NT2/D1 (cell line): ENCODE results near the gene UBR1.

ENCODE experiments used
- SUZ12 ChIP-seq: IDR thresholded peaks from 2 replicates; pipeline ENCODE4 v1.6.1; 2011; ENCODE audit not compliant: insufficient read length, insufficient read depth; ENCODE audit errors: extremely low read depth
- YY1 ChIP-seq: IDR thresholded peaks from 2 replicates; pipeline ENCODE4 v1.6.1; 2011; ENCODE audit not compliant: insufficient read length, insufficient read depth
- ZNF274 ChIP-seq: IDR thresholded peaks from 2 replicates; pipeline ENCODE4 v1.6.1; 2011; ENCODE audit warnings: mild to moderate bottlenecking, low read depth, low read length

GRCh38 chr15:42992626-42993025 lies 113.2 kb downstream of the UBR1 start:
- no peak for TF ChIP-seq SUZ12
- no peak for TF ChIP-seq YY1
- no peak for TF ChIP-seq ZNF274
